Measurements from ENCODE around the gene EPHA1.

EPHA1 gene

GRCh38 chr7:143385891-143386781 is 22.5 kb downstream of the EPHA1 start:
- Histone ChIP-seq H3K4me3 (ENCODE audit: low read length, poor library complexity, severe bottlenecking) (peak overlapping the region; percentile 6), H3K9me3 (ENCODE audit: insufficient read depth, low read depth, low read length) (no peaks in the 10 kb centered on the region), H3K36me3 (ENCODE audit: insufficient read depth, low read length) (peaks cover 32% of the 10 kb centered on the region; the same call in 1 of the 2 replicates), H3K27me3 (ENCODE audit: insufficient read depth, low read length, poor library complexity, severe bottlenecking) (no peaks in the 10 kb centered on the region), H4K20me1 (ENCODE audit: insufficient read depth, low read length, poor library complexity, severe bottlenecking) (peaks cover 63% of the 10 kb centered on the region), H3K9ac (ENCODE audit: low read depth, low read length, poor library complexity, severe bottlenecking) (no peak overlapping the region), H2AFZ (ENCODE audit: low read length) (no peak overlapping the region), H3K79me2 (ENCODE audit: insufficient read depth, low read length) (peaks cover 87% of the 10 kb centered on the region), H3K4me2 (ENCODE audit: low read depth, low read length, poor library complexity, severe bottlenecking) (peak overlapping the region; percentile 97), H3F3A (ENCODE audit: low read depth) (no peaks in the 10 kb centered on the region), H3K4me1 (ENCODE audit: insufficient read depth, low read length, poor library complexity, severe bottlenecking) (peaks cover 64% of the 10 kb centered on the region), H3K9me2 (replicated peaks; ENCODE audit: low read depth, low read length) (no peaks in the 10 kb centered on the region)
- no peak for TF ChIP-seq CTCF (conservative IDR thresholded peaks at IDR 0.05; ENCODE audit: low read length)
- TF ChIP-seq EZH2phosphoT487 (IDR thresholded peaks at IDR 0.05; ENCODE audit: borderline replicate concordance) = no peak

- Histone ChIP-seq H3K27me3 (ENCODE audit: insufficient read depth, low read length, poor library complexity, severe bottlenecking) (peaks cover 6% of the 10 kb centered on the region), H3K4me1 (ENCODE audit: insufficient read depth, low read length, poor library complexity, severe bottlenecking) (peaks cover 64% of the 10 kb centered on the region), H2AFZ (ENCODE audit: low read length) (no peak overlapping the region), H3K4me2 (ENCODE audit: low read depth, low read length, poor library complexity, severe bottlenecking) (peak overlapping the region; percentile 97), H3K9me3 (ENCODE audit: insufficient read depth, low read depth, low read length) (no peaks in the 10 kb centered on the region), H3F3A (ENCODE audit: low read depth) (no peaks in the 10 kb centered on the region), H3K9ac (ENCODE audit: low read depth, low read length, poor library complexity, severe bottlenecking) (peak overlapping the region; percentile 35), H3K36me3 (ENCODE audit: insufficient read depth, low read length) (peaks cover 22% of the 10 kb centered on the region; the same call in 1 of the 2 replicates), H3K4me3 (ENCODE audit: low read length, poor library complexity, severe bottlenecking) (peak overlapping the region; percentile 98), H3K79me2 (ENCODE audit: insufficient read depth, low read length) (peaks cover 94% of the 10 kb centered on the region), H3K9me2 (replicated peaks; ENCODE audit: low read depth, low read length) (no peaks in the 10 kb centered on the region), H4K20me1 (ENCODE audit: insufficient read depth, low read length, poor library complexity, severe bottlenecking) (peaks cover 61% of the 10 kb centered on the region)
- no peak for TF ChIP-seq CTCF (conservative IDR thresholded peaks at IDR 0.05; ENCODE audit: low read length)
- no peak for TF ChIP-seq EZH2phosphoT487 (IDR thresholded peaks at IDR 0.05; ENCODE audit: borderline replicate concordance)
These were observed 23.7 kb downstream of the EPHA1 start for GRCh38 chr7:143384661-143385631.

GRCh38 chr7:143384148-143384547 is 24.5 kb downstream of the EPHA1 start:
- peak overlapping the region; percentile 35 for H3K9ac ChIP-seq (ENCODE audit: low read depth, low read length, poor library complexity, severe bottlenecking)
- H3K79me2 ChIP-seq (ENCODE audit: insufficient read depth, low read length) = peaks cover 95% of the 10 kb centered on the region

More at GRCh38 chr7:143384148-143384547, 24.5 kb downstream of the EPHA1 start:
- peaks cover 6% of the 10 kb centered on the region for H3K27me3 ChIP-seq (ENCODE audit: insufficient read depth, low read length, poor library complexity, severe bottlenecking)
- peak overlapping the region; percentile 98 for H3K4me3 ChIP-seq (ENCODE audit: low read length, poor library complexity, severe bottlenecking)
- H3K4me2 ChIP-seq (ENCODE audit: low read depth, low read length, poor library complexity, severe bottlenecking) = peak overlapping the region; percentile 97
- H3K9me2 ChIP-seq (replicated peaks; ENCODE audit: low read depth, low read length) = no peaks in the 10 kb centered on the region
- no peaks in the 10 kb centered on the region for H3F3A ChIP-seq (ENCODE audit: low read depth)
- H3K36me3 ChIP-seq (ENCODE audit: insufficient read depth, low read length) = peaks cover 14% of the 10 kb centered on the region; the same call in 1 of the 2 replicates
- no peak overlapping the region for H2AFZ ChIP-seq (ENCODE audit: low read length)
- peaks cover 64% of the 10 kb centered on the region for H3K4me1 ChIP-seq (ENCODE audit: insufficient read depth, low read length, poor library complexity, severe bottlenecking)
- H3K9me3 ChIP-seq (ENCODE audit: insufficient read depth, low read depth, low read length) = no peaks in the 10 kb centered on the region
- peaks cover 60% of the 10 kb centered on the region for H4K20me1 ChIP-seq (ENCODE audit: insufficient read depth, low read length, poor library complexity, severe bottlenecking)
- no peak for TF ChIP-seq CTCF (conservative IDR thresholded peaks at IDR 0.05; ENCODE audit: low read length)
- no peak for TF ChIP-seq EZH2phosphoT487 (IDR thresholded peaks at IDR 0.05; ENCODE audit: borderline replicate concordance)
